GM19193 (cell line): Measurements from ENCODE around the gene RPP14.

ENCODE experiments used
- POLR2A ChIP-seq: IDR thresholded peaks from 4 replicates; pipeline ENCODE4 v1.6.1; 2011; ENCODE audit not compliant: insufficient read depth, insufficient read length; ENCODE audit errors: extremely low read depth

The RPP14 gene

GRCh38 chr3:58305882-58306711 is at the start of gene RPP14, which contains the start of gene HTD2:
Gene RPP14 (plus strand): TSS chr3:58306245. CDS start chr3:58310330, 4,085 bp downstream.
Gene HTD2 (plus strand): TSS chr3:58306520. CDS start chr3:58317614, 11,094 bp downstream.
- peak; percentile 90 for TF ChIP-seq POLR2A

- TF ChIP-seq POLR2A, result no peak
Observed at GRCh38 chr3:58256511-58256910, 49.5 kb upstream of the RPP14 start.

DNA sequence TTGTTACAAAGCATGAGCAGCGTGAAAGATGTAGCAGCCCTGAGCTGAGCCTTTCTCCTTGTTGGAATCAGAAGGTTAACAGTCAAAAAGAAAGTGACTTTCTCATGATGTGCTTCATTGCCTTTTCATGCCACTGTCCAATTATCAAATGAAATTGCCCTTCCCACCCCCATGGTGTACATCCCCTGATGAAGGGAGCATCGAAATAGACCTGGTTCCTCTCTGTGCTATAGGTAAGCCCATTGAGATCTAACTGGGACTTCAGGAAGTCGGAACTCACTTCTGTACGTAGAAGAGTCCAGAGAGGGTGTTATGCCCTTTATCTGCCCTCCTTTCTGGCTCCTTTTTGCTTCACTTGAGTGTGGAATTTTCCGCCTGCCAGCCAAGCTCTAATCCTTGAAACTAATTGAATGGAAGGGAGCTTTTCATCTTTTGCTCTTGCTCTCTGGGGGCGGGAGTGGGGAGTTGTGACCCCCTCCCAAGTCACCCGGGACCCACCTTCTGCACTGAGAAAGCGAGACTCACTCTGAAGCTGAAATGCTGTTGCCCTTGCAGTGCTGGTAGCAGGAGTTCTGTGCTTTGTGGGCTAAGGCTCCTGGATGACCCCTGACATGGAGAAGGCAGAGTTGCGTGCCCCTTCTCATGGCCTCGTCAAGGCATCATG is 47.5 kb upstream of the RPP14 start:
- TF ChIP-seq POLR2A, result no peak

- no peak for TF ChIP-seq POLR2A
Observed at GRCh38 chr3:58260261-58260731, 45.7 kb upstream of the RPP14 start.

- no peak for TF ChIP-seq POLR2A
Observed at GRCh38 chr3:58260733-58261132, 45.3 kb upstream of the RPP14 start.

GRCh38 chr3:58261954-58262666 is 43.9 kb upstream of the RPP14 start:
- no peak for TF ChIP-seq POLR2A

DNA sequence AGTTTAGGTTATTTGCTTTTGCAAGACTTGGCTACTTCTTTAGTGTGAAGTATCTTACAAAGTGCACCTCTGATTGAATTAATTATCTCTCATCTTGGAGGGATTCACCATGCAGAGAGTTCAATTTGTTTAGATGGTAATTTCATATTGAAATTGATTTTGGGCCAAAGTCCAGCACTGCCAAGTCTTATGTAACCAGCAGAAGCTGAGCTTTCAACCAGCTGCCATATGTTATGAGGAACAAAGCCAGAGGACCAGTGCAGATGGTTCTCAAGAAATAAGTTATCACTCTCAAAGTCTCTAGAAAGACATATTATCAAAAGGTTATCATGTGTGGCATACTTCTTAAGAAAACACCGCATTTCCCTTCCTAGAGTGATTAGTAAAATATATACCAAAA is 39.5 kb upstream of the RPP14 start:
- TF ChIP-seq POLR2A, result no peak

DNA sequence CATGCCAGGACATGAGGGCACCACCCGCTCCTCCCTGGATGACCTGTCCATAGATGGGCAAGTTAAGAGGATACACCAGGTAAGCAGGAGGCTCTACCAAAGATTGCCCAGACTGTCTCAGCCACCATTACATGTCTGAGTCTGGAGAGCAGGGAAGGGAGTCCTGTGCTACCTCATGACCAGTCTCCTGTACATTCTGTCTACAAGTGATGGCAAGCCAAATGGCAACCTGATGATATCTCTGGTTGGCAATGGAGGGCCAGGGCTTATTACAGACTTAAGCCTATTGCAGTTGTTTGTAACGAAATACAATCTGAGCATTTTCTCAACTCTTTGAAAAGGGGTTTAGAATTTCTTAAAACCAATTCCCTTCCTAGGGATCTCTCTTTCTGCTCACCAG is 36.7 kb upstream of the RPP14 start:
- TF ChIP-seq POLR2A, result no peak

DNA sequence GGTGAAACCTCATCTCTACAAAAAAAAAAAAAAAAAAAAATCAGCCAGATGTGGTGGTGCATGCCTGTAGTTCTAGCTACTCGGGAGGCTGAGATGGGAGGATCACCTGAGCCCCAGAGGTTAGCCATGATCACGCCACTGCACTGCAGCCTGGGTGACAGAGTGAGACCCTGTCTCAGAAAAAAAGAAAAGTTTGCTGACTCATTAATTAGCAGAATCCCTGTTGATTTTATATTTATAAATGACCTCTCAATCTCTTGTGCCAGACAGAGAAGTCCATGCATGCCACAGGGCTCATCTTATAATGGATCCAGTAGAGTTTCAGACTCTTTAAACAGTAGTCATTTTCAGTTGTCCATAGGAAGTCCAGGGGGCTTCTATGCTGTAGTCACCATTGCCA is 35.6 kb upstream of the RPP14 start:
- TF ChIP-seq POLR2A, result no peak

GRCh38 chr3:58271901-58272501 is 34.0 kb upstream of the RPP14 start:
- no peak for TF ChIP-seq POLR2A

GRCh38 chr3:58272891-58273290 is 33.2 kb upstream of the RPP14 start:
- no peak for TF ChIP-seq POLR2A

- TF ChIP-seq POLR2A, result no peak
Observed at GRCh38 chr3:58274027-58274614, 31.9 kb upstream of the RPP14 start.

DNA sequence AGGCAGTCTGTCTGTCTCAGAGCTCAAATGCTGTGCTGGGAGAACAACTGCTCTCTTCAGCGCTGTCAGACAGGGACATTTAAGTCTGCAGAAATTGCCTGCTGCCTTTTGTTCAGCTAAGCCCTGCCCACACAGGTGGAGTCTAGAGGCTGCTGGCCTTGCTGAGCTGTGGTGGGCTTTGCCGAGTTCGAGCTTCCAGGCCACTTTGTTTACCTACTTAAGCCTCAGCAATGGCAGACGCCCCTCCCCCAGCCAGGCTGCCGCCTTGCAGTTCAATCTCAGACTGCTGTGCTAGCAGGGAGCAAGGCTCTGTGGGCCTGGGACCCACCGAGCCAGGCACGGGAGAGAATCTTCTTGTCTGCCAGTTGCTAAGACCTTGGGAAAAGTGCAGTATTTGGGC is 25.0 kb upstream of the RPP14 start:
- no peak for TF ChIP-seq POLR2A

DNA sequence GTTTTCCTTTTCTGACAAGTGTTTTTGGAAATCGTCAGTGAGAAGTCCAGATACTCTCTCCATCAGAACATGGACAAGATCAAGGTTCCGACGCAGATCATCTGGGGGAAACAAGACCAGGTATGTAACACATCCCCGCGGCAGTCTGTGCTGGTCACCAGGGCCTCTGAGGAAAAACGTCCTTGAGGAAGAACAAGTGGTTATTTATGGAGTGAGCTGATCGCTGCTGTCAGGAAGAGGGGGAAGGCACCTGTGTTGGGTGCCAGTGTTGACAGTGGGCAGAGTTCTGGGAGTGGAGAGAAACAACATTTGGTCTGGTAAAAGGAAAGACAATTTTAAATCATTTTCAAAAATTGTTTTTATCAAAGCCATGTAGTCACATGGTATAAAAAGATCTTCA is 20.7 kb upstream of the RPP14 start:
- no peak for TF ChIP-seq POLR2A
